Islet precursor cell (in vitro differentiated cells): ENCODE measurements around the gene OR4D1.
"Not testable (repeated sequence)": the region's sequence is repeated elsewhere in the genome, so short reads cannot be mapped to it uniquely, and the experiment has no call there.

Source experiments
- DNase-seq: peaks from one replicate; pipeline ENCODE4 v3.0.0-alpha.2; 2018

Gene OR4D1

DNA sequence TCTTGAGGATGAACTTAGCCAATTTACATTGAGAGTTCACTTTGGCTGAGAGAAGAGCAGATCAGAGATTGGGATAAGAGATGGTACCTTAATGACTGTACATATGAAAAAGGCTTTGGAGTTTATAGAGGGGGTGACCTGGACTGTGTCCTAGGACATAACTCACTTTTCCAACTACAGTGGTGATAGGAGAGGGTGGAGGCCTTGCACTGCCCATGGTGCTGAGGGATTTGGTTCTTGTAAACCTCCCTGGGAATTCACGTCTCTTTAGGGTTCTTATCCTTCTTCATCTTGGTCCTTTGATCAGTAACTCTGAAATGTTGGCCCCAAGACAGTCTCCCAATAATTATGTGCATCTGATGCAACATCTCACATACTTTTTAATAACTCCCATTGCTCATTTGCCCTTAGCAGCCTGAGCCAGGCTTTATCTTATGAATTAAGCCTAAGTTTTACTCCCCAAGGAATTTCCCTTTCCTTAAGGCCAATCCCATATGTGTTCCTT, at the start of gene OR4D1:
Gene OR4D1 (plus strand): TSS at position 455 of the 505 bp plus-strand sequence. CDS start 6,770 bp downstream, outside the sequence.
- DNase-seq = no peak

DNA sequence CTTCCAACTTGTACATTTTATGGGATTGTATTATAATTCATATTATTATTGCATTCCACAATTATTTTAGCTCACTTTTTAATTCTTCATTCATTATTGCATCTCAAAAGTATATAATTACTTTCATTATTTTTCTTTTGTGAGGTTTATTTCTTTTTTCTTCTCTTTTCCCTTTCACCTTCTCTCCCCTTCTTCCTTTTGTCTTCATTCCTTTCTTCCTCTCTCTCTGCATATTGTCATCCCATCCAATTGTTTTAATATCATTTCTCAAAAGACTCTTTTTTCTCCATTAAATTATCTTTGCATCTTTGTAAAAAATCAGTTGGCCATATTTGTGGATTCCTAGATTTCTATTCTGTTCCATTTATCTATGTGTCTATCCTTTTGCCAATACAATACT, 47.7 kb upstream of the OR4D1 start:
- DNase-seq = no peak

DNA sequence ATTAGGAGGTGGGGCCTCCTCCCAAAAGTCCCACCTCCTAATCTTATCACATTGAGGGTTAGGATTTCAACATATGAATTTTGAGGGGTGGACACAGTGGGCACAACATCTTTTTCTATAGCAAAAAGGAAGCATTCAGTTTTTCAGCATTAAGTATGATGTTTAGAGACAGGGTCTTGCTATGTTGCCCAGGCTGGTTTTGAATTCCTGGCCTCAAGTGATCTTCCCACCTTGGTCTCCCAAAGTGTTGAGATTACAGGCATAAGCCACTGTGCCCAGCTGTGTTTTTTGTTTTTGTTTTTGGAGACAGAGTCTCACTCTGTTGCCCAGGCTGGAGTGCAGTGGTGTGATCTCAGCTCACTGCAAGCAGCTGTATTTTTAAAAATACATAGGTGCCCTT, 46.3 kb upstream of the OR4D1 start:
- not testable (repeated sequence) for DNase-seq

DNA sequence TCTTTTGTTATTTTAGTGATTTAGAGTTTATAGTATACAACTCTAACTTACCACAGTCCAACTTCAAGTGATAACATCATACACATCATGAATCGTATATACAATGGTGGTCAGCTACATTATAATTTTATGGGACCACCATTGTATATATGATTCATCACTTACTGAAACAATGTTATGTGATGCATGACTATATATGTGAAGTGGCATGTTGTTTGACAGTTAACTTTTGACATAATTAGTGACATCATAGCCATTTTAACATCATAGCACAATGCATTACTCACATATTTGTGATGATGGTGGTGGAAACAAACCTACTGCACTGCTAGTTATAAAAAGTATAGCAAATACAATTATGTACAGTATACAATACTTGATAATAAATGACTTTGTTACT, 43.1 kb upstream of the OR4D1 start:
- no peak for DNase-seq

DNA sequence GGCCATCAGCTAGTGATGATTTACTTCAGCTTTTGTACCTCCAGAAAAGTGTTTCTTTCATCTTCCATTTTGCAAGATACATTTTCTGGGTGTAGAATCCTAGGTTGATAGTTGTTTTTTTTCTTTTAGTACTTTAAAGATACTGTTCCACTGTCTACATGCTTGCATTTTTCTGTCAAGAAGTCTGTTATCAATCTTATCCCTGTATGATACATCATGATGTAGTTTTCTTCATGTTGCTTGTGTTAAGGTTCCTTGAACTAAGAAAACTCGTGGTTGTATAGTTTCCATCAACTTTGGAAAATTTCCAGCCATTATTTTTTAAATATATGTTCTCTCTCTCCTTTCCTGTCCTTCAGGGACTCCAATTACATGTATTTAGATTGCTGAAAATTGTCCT, 40.9 kb upstream of the OR4D1 start:
- no peak for DNase-seq

DNA sequence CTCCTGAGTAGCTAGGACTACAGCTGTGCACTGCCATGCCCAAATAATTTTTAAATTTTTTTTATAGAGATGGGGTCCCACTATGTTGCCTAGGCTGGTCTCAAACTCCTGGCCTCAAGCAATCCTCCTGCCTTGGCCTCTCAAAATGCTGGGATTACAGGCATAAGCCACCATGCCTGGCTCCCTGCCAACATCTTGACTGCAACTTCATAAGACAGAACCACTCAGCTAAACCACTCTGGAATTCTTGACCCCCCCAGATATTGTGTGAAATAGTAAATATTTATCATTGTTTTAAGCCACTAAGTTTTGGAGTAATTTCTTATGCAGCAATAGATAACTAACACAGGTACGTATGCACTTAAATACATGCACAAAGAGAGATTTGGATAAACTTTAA, 39.0 kb upstream of the OR4D1 start:
- no peak for DNase-seq

DNA sequence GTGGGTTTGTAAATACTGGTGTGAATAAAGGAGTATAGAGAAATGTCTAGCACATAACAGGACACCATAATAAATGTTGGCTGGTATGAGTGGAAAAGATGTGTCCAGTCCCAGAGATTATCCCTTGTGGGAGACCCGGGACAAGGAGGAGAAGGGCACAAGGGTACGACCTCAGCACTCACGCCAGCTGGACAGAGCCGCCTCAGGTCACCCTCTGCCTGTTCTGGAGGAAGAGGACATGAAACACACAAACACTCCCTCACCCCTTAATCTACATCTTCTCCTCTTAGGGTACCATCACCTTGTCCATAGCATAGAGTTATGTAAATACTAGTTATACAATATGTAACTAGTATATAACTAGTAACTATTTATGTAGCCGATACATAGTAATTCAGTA, 38.2 kb upstream of the OR4D1 start:
- DNase-seq = peak; percentile 44

DNA sequence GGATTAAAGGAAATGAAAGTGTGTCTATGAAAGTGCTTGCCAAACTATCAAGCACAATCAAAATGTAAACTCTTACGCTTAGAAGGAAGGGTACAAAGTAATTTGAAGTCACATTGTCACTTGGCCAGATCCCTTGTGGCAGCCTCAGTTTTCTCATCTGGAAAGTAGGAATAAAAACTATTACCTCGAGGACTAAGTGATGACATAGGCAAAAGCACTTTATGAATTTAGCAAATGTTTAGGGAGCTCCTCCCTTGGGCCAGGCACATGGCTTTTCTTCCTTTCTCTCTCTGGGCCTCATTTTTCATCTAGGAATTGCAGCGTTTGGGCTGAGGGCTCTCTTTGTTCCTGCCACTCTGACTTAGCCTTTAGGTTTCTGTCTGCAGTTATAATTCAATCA, 36.5 kb upstream of the OR4D1 start:
- no peak for DNase-seq

DNA sequence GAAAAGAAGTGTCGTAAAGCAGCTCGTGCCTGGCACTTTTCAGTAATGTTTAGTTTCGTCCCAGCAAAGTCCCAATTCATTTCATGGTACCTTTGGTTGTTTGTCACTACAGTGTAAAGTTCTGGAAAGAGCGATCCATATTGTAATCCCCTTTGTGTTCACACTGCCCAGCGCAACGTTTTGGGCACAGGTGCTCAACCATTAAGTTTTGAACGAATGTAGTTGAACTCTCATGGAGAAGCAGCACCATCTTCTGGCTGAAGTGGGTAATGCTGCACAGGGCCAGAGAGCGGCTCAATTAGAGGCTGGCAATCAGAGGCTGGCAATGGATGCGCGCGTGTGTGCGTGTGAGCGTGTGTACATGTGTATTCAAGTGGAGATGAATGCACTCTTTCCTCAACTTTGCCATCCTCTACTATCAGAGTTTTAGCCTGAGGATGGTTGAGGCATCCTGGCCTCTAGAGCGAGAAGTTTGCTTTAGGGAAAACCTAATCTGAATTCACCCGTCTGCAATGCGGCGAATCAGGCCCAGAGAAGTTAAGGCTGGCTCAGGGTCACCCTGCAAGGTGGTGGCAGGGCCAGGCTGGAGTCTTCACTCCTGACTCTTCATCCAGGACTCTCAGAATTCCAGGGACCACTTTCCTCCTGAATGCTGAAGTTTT, 35.1 kb upstream of the OR4D1 start:
- peak; percentile 92 for DNase-seq

DNA sequence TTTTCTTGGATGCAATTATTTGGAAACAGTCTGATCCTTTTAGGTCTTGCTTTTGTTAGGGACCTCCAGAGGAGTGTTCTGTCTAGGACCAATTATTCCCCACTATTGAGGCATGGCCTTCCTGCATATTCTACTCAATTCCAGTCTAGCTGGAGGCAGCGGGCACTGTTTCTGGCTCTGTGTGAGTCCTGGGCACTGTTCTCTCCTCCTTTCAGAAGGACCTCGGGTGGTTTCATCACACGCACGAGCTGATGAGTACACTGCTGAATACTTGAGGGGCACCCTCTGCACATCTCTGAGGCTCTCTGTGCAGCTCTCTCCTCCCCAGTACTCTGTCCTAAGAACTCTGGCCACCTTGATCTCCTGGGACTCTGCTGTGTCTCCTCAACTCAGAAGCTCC, 34.2 kb upstream of the OR4D1 start:
- DNase-seq = peak; percentile 44

DNA sequence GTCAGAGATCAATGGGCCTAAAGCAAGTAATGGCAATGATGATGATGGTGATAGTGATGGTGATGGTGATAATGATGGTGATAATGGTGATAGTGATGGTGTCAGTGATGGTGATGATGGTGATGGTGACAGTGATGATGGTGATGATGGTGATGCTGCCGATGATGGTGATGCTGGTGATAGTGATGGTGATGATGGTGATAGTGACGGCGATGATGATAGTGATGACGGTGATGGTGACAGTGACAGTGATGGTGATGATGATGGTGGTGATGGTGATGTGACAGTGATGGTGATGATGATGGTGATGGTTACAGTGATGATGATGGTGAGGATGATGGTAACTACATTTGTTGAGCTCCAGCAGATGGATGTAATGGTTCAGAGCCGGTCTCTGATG, 30.8 kb upstream of the OR4D1 start:
- DNase-seq = no peak

DNA sequence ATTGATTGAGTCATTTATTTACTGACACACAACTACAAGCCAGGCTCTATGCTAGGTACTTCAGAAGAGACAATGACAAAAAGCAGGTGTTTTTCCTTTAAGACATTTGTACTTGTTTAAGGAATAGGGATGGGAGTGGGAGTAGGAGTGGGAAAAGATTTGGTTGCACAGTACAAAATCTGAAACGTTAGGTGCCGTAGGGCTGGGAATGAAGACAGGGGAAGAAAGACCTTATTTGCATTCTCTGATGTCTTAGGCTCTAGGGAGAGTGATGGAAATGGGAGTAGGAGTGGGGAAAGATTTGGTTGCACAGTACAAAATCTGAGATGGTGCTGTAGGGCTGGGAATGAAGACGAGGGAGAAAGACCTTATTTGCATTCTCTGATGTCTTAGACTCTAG, 28.7 kb upstream of the OR4D1 start:
- DNase-seq = no peak

DNA sequence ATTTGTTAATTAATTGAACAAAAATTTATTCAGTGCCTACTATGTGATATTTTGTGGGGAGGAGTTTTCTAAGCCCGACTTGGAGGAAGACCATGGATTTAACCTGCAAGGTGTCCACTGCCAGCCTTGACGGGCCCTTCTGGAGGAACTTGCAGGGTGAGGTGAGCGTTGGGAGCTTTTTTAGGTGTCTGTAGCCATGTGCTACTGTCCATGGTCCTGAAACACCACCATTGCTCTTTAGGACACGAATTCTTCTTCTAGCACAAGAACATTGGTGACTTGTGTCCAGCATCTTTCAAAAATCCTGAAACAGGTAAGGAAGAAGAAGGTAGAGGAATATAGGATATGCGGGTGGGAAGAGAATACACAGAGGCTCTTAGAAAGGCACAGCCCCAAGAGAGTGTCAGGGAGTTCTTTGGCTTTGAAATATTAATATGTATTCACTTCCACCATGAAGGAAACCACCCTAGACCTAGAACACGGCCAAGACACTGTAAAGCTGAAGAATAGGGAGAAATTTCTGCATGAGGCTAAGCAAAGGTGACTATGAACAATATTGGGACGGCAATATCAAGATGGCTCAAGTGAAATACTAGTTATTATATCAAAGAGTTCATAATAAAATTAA, 27.9 kb upstream of the OR4D1 start:
- DNase-seq = peak; percentile 86

DNA sequence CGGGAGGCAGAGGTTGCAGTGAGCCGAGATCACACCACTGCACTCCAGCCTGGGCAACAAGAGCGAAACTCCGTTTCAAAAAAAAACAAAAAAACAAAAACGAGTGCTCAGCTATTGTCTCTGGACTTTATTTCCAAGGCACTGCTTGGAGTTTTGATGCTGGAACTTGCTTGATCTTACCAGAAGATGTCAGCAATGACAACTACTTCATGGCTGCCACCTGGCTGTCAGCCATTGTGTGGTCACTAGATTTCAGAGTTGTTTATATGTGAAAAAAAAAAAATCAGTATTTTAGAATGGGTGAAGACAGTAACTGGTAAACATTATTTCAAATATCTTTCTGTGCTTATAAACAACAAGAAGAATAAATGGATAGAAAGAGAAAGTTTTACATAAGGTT, 26.3 kb upstream of the OR4D1 start:
- DNase-seq = no peak

DNA sequence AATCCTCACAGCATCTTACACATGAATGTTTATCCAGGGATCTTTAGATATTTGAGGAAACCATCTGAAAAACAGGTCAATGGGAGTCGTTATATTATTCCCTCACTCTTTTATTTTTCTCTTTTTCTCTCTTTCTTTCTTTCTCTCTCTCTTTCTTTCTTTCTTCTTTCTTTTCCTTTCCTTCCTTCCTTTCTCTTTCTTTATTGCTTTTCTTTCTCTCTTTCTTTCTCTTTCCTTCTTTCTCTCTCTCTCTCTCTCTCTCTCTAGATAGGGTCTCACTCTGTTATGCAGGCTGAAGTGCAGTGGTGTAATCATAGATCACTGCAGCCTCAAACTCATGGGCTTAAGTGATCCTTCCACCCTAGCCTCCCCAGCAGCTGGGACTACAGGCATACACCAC, 20.3 kb upstream of the OR4D1 start:
- DNase-seq = no peak

DNA sequence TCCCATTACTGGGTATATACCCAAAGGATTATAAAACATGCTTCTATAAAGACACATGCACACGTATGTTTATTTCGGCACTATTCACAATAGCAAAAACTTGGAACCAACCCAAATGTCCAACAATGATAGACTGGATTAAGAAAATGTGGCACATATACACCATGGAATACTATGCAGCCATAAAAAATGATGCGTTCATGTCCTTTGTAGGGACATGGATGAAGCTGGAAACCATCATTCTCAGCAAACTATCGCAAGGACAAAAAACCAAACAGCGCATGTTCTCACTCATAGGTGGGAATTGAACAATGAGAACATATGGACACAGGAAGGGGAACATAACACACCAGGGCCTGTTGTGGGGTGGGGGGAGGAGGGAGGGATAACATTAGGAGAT, 15.5 kb upstream of the OR4D1 start:
- not testable (repeated sequence) for DNase-seq

DNA sequence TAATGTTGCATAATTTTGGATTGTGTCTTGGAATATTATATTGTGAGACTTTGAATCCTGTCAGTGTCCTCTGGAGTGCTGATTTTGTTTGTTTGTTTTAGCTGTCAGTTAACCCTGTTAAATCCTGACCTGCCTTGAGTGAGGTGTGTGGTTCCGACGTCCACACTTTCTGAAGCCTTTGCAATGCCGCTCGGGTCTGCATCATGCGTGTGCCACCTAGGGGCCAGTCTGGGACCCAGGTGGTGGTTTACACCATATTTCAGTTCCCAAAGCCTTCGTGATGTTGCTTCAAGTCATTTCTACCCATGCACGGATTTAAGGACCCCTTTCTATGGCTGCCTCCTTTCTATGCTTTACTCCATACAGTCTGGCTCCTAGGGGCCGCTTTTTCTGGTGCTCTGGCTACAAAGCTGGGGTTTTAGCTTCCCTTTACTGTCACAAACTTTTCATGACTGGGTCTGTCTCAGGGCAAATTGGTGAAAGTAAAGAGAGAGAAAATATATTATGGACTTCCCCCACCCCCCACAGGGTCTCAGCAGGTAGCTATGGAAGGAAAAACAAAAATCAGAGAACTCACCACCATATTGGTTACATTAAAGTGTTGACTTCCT, 11.4 kb upstream of the OR4D1 start:
- no peak for DNase-seq

DNA sequence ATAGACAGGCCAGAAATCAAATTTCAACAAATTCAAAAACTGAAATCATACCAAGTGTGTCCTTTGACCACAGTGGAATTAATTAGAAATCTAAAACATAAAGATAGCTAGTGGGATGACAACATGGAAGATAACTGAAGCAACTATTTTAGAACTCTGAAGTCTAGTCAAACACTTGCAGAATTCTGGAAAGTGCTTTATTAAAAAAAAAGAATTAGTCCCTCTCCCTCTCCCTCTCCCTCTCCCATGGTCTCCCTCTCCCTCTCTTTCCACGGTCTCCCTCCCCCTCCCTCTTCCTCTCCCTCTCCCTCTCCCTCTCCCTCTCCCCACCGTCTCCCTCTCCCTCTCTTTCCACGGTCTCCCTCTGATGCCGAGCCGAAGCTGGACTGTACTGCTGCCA, 6.7 kb upstream of the OR4D1 start:
- DNase-seq = no peak

DNA sequence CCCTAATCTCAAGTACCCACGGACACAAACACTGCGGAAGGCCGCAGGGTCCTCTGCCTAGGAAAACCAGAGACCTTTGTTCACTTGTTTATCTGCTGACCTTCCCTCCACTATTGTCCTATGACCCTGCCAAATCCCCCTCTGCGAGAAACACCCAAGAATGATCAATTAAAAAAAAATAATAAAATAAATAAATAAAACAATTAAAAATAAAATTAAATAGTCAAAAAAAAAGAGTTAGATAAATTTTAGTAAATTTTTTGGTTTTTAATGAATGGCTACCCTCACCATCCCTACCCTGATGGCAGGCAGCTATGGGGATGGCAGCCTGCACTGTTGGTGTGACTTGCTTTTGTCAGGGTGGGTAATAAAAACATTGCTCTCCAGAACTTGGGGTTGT, 4.8 kb upstream of the OR4D1 start:
- not testable (repeated sequence) for DNase-seq

DNA sequence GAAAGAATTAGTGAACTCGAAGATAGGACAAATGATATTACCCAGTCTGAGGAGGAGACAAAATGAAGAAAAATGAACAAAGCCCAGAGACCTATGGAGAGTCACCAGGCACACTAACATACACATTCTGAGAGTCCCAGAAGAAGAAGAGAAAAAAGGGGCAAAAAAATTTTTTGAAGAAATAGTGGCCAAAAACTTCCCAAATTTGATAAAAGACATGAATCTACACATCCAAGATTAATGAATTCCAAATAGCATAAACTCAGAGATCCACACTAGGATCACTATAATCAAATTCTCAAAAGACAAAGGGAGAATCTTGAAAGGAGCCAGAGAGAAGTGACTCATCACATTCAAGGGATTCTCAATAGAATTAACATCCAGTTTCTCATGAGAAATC, 3.4 kb upstream of the OR4D1 start:
- DNase-seq = no peak

DNA sequence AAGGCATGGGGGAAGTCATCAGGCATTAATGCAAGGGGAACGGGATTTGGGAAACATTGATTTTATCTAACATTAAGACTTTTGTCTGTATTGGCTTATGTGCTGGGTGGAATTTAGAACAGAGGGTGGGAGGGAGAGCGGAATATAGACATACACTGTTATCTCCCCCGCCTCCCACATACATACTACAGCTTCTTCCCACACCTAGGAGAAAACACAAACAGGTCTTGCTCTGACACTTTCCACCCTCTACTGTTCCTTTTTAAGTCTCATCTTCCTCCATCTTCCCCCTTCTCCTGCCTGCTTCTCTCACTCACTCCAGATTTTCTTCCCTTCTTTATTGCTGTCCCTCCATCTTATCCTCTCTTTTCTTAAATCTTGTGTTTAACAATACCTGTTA, 425 bp downstream of the OR4D1 start:
- DNase-seq = no peak

DNA sequence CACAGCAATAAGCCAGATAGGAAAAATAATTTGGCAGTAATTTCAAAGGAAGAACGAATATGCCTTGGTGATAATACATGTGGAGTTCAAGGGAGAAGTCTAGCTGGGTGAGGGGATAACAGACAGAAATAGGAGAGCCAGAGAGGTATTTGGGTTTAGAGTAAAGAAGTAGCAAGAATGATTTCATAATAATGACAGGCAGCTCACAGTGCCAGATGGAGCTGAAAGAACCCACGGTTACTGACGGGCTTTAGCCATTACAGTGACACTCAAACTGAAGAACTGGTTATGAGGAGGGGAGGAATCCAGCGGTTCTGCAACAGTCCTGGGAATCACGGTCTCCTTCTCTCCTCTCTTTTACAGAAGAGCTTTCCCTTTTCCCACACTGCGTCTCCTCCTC, 2.2 kb downstream of the OR4D1 start:
- DNase-seq = no peak

DNA sequence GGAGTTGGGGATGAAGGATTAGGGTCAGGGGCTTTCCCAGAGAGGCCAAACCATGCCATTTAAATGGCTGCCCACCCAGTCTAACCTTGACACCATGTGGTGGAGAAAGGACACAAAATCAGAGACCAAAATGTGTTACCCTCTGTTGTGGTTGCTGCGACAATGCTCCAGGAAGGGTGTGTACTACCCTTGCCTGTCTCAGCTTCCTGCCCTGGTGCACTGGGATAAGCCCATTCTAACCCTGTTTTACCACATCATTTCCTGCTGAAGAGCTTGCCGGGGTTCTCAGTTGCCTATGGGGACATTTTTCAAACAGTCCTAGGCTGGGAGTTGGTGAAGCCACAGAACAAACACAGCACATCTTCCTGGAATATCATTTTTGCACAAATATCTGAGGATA, 4.9 kb downstream of the OR4D1 start:
- DNase-seq = no peak

DNA sequence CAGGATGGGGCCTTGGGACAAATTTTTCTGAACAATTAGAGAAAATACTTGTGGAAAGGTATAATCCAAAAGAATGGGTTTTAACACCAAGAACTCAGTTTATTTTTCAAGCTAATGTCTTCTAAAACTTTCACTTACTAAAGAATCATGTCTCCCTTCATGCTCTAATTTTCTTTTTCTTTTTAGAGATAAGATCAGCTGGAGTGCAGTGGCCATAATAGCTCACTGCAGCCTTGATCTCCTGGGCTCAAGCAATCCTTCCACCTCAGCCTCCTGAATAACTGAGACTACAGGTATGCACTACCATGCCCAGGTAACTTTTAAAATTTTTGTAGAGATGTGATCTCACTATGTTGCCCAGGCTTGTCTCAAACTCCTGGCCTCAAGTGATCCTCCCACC, 5.5 kb downstream of the OR4D1 start:
- DNase-seq = no peak
